Sciatic nerve (tissue), 1 donor: ENCODE measurements around the gene MTG2. TPM values are rescaled to one million over a fixed set of nuclear protein-coding genes. Genes with fewer than 3 reads are reported as not detected.

ENCODE experiments used
- total RNA-seq: library from RNA; stranded (reverse); fragmentation: NEBNext Ultra II Directional; extraction: Animal tissue kit (Norgen Biotek cat#: 25700); gene quantifications from one replicate; pipeline ENCODE4 v1.2.1, GENCODE V29; 2021
- donor health status: DM: no; HTN: no; CAD: no.

MTG2 gene
- total RNA-seq, 1 donor from 2014 or later, result 31.4 TPM

Other genes starting within 250 kb of the MTG2 start
- gene TAF4, start 117.1 kb upstream of the MTG2 start, total RNA-seq, result 20.1 TPM
- 26.5 TPM for gene LSM14B, start 60.6 kb upstream of the MTG2 start, total RNA-seq
- gene PSMA7, start 39.6 kb upstream of the MTG2 start, total RNA-seq, result 124 TPM
- 18.9 TPM for gene SS18L1, start 39.3 kb upstream of the MTG2 start, total RNA-seq
- not detected for gene HRH3, start 37.2 kb downstream of the MTG2 start, total RNA-seq
- gene OSBPL2, start 55.5 kb downstream of the MTG2 start, total RNA-seq, result 53.3 TPM
- gene ADRM1, start 120.0 kb downstream of the MTG2 start, total RNA-seq, result 47.5 TPM
- 232 TPM for gene LAMA5, start 184.3 kb downstream of the MTG2 start, total RNA-seq
- gene RPS21, start 204.1 kb downstream of the MTG2 start, total RNA-seq, result 986 TPM
- gene CABLES2, start 224.3 kb downstream of the MTG2 start, total RNA-seq, result 4.5 TPM
- gene RBBP8NL, start 244.5 kb downstream of the MTG2 start, total RNA-seq, result not detected